Subcutaneous abdominal adipose tissue (tissue), 5 donors: ENCODE measurements around the gene MAP3K2.

Experiments used
- H3K27ac ChIP-seq: one replicate; pipeline ENCODE4 v1.7.0; 2013; ENCODE audit warnings: low read depth, mild to moderate bottlenecking, inconsistent platforms, low read length, moderate library complexity
- H3K27me3 ChIP-seq, 5 donors: one replicate each; pipeline ENCODE4 v1.7.0; 2013; ENCODE audit warnings: low read length in 5 of 5, inconsistent platforms in 1 of 5; ENCODE audit not compliant: control insufficient read depth in 5 of 5, insufficient read depth in 4 of 5
- H3K36me3 ChIP-seq, 5 donors: one replicate each; pipeline ENCODE4 v1.7.0; 2013; ENCODE audit warnings: low read length in 5 of 5; ENCODE audit not compliant: control insufficient read depth in 5 of 5, insufficient read depth in 5 of 5
- H3K4me1 ChIP-seq, 5 donors: one replicate each; pipeline ENCODE4 v1.7.0; 2013; ENCODE audit warnings: low read length in 5 of 5, mild to moderate bottlenecking in 3 of 5, moderate library complexity in 1 of 5; ENCODE audit not compliant: control insufficient read depth in 5 of 5, insufficient read depth in 5 of 5
- H3K4me3 ChIP-seq, 5 donors: one replicate each; pipeline ENCODE4 v1.7.0; 2013; ENCODE audit warnings: low read length in 5 of 5, low read depth in 1 of 5
- H3K9ac ChIP-seq, 5 donors: one replicate each; pipeline ENCODE4 v1.7.0; 2013; ENCODE audit warnings: low read length in 5 of 5, mild to moderate bottlenecking in 4 of 5, moderate library complexity in 3 of 5
- H3K9me3 ChIP-seq, 5 donors: one replicate each; pipeline ENCODE4 v1.7.0; 2013; ENCODE audit warnings: low read length in 5 of 5; ENCODE audit not compliant: control insufficient read depth in 5 of 5
- donor health status: healthy.
- donor health status: healthy.
- donor health status: healthy.
- donor health status: healthy.
- donor health status: healthy.

The MAP3K2 gene

GRCh38 chr2:127275789-127276188 lies 112.0 kb downstream of the MAP3K2 start:
- H3K4me1 ChIP-seq = peaks cover 0 to 11% (median 0%) of the 10 kb centered on the region in 5 donors
- H3K4me3 ChIP-seq = no peak overlapping the region
- no peak overlapping the region for H3K9ac ChIP-seq
- H3K27ac ChIP-seq = no peak overlapping the region
- H3K36me3 ChIP-seq = peaks cover 8 to 87% (median 78%) of the 10 kb centered on the region in 5 donors
- no peaks in the 10 kb centered on the region for H3K9me3 ChIP-seq
- H3K27me3 ChIP-seq = no peaks in the 10 kb centered on the region

GRCh38 chr2:127275356-127275755 lies 112.4 kb downstream of the MAP3K2 start:
- Histone ChIP-seq H3K4me1 (peaks cover 0 to 11% (median 0%) of the 10 kb centered on the region in 5 donors), H3K27ac (no peak overlapping the region), H3K4me3 (no peak overlapping the region), H3K9me3 (no peaks in the 10 kb centered on the region), H3K9ac (no peak overlapping the region), H3K27me3 (no peaks in the 10 kb centered on the region), H3K36me3 (peaks cover 8 to 87% (median 81%) of the 10 kb centered on the region in 5 donors)

GRCh38 chr2:127270663-127271062 lies 117.1 kb downstream of the MAP3K2 start:
- peaks cover 20 to 78% (median 69%) of the 10 kb centered on the region in 5 donors for H3K36me3 ChIP-seq
- H3K4me3 ChIP-seq = no peak overlapping the region

GRCh38 chr2:127261804-127262406 lies 125.9 kb downstream of the MAP3K2 start:
- Histone ChIP-seq H3K4me3 (no peak overlapping the region), H3K27ac (no peak overlapping the region), H3K36me3 (peaks cover 15 to 58% (median 47%) of the 10 kb centered on the region in 5 donors), H3K4me1 (no peaks in the 10 kb centered on the region), H3K27me3 (no peaks in the 10 kb centered on the region), H3K9ac (no peak overlapping the region), H3K9me3 (no peaks in the 10 kb centered on the region)

More at GRCh38 chr2:127270663-127271062, 117.1 kb downstream of the MAP3K2 start:
- Histone ChIP-seq H3K9me3 (no peaks in the 10 kb centered on the region), H3K27me3 (no peaks in the 10 kb centered on the region), H3K27ac (no peak overlapping the region), H3K9ac (no peak overlapping the region), H3K4me1 (no peaks in the 10 kb centered on the region)

GRCh38 chr2:127259355-127259754 lies 128.4 kb downstream of the MAP3K2 start:
- Histone ChIP-seq H3K36me3 (peaks cover 17 to 69% (median 54%) of the 10 kb centered on the region in 5 donors), H3K27ac (no peak overlapping the region), H3K27me3 (no peaks in the 10 kb centered on the region), H3K4me1 (no peaks in the 10 kb centered on the region), H3K4me3 (no peak overlapping the region), H3K9me3 (no peaks in the 10 kb centered on the region), H3K9ac (no peak overlapping the region)

GRCh38 chr2:127256866-127257265 lies 130.9 kb downstream of the MAP3K2 start:
- H3K4me3 ChIP-seq = no peak overlapping the region
- peaks cover 13 to 61% (median 54%) of the 10 kb centered on the region in 5 donors for H3K36me3 ChIP-seq
- H3K9ac ChIP-seq = no peak overlapping the region
- no peaks in the 10 kb centered on the region for H3K27me3 ChIP-seq
- no peaks in the 10 kb centered on the region for H3K9me3 ChIP-seq
- no peaks in the 10 kb centered on the region for H3K4me1 ChIP-seq
- H3K27ac ChIP-seq = no peak overlapping the region

- Histone ChIP-seq H3K4me3 (no peak overlapping the region), H3K4me1 (no peaks in the 10 kb centered on the region), H3K27me3 (no peaks in the 10 kb centered on the region), H3K9ac (no peak overlapping the region), H3K27ac (no peak overlapping the region), H3K9me3 (no peaks in the 10 kb centered on the region), H3K36me3 (peaks cover 13 to 58% (median 50%) of the 10 kb centered on the region in 5 donors)
Measured at GRCh38 chr2:127256381-127256780, 131.4 kb downstream of the MAP3K2 start.

GRCh38 chr2:127255721-127256120 lies 132.1 kb downstream of the MAP3K2 start:
- Histone ChIP-seq H3K27me3 (no peaks in the 10 kb centered on the region), H3K9me3 (no peaks in the 10 kb centered on the region), H3K4me1 (no peaks in the 10 kb centered on the region), H3K9ac (no peak overlapping the region), H3K36me3 (peaks cover 12 to 51% (median 43%) of the 10 kb centered on the region in 5 donors), H3K27ac (no peak overlapping the region), H3K4me3 (no peak overlapping the region)

GRCh38 chr2:127255146-127255545 lies 132.6 kb downstream of the MAP3K2 start:
- peaks cover 6 to 45% (median 38%) of the 10 kb centered on the region in 5 donors for H3K36me3 ChIP-seq
- H3K4me3 ChIP-seq = no peak overlapping the region
- H3K9ac ChIP-seq = no peak overlapping the region
- H3K9me3 ChIP-seq = no peaks in the 10 kb centered on the region
- H3K4me1 ChIP-seq = no peaks in the 10 kb centered on the region
- H3K27ac ChIP-seq = no peak overlapping the region
- H3K27me3 ChIP-seq = no peaks in the 10 kb centered on the region

- Histone ChIP-seq H3K4me3 (no peak overlapping the region), H3K9ac (no peak overlapping the region), H3K36me3 (peaks cover 6 to 39% (median 31%) of the 10 kb centered on the region in 5 donors), H3K4me1 (no peaks in the 10 kb centered on the region), H3K27me3 (no peaks in the 10 kb centered on the region), H3K27ac (no peak overlapping the region), H3K9me3 (no peaks in the 10 kb centered on the region)
Measured at GRCh38 chr2:127254386-127254981, 133.3 kb downstream of the MAP3K2 start.
